ENCODE results near the gene IFNL1.
"Not testable (repeated sequence)": the region's sequence is repeated elsewhere in the genome, so short reads cannot be mapped to it uniquely, and the experiment has no call there.

IFNL1 gene

DNA sequence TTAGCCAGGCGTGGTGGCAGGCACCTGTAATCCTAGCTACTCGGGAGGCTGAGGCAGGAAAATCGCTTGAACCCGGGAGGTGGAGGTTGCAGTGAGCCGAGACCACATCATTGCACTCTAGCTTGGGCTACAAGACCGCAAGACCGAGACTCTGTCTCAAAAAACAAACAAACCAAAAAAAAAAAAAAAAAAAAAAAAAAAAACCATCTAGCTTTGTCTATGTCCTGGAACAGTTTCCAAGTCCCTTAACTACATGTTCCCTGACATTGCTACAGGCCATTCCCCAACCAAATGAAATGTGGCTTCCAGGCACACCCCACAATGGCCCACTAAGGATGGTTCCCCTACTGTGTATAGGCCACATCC, 13.1 kb downstream of the IFNL1 start:
- not testable (repeated sequence) for FAIRE-seq

DNA sequence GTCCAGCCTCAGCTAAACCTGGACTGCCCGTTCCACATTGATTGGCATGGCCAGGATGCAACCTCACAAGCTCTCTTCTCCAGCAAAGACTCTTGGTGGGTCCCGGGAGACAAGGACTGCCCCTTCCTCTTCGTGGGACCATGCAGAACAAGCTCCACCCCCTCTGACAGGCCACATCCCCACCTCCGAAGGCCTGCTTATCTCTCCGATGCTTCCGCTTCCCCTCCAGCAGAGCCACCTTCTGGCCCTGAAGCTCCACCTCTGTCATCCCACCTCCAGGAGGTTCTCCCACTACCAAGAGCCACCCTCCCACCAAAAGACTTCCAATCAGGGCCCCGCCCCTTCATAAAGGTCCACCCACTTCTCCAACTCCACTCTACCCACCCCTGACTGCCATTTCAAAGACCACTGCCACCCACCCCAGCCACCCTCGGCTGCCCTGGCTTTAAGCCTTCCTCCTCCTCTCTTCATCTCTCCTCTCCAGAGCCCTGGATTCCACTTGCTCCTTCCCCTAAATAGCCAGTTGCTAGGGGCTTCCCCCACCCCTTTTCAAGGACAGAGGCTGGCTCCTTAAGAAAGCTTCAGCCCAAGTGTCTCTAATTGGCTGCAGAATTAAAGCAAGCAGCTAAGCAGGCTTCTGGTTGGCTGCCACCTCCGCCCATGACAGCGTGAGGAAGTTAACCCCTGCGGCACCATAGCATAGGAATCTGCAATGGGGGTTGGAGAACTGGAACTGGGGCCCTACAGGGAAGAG, 14.5 kb downstream of the IFNL1 start:
- FAIRE-seq, result no peak

- no peak for FAIRE-seq
Observed at GRCh38 chr19:39314016-39314728, 18.0 kb downstream of the IFNL1 start.

DNA sequence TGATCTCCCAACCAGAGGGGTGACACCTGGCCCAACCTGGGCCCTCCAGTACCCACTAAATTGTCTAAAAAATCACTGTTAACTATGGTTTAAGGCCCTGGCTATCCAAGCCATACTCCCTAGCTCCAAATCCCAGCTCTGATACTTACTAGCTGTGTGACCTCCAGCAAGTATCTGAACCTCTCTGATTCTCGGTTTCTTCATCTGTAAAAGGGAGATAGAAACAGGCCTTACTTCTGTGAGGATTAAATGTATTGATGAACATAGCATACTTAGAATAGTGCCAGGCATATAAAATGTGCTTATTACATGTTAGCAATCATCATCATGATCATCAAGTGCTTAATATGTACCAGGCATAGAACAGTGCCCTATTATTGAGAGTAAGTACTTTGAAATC, 19.7 kb downstream of the IFNL1 start:
- FAIRE-seq, result no peak

- no peak for FAIRE-seq
Observed at GRCh38 chr19:39316627-39317321, 20.6 kb downstream of the IFNL1 start.

DNA sequence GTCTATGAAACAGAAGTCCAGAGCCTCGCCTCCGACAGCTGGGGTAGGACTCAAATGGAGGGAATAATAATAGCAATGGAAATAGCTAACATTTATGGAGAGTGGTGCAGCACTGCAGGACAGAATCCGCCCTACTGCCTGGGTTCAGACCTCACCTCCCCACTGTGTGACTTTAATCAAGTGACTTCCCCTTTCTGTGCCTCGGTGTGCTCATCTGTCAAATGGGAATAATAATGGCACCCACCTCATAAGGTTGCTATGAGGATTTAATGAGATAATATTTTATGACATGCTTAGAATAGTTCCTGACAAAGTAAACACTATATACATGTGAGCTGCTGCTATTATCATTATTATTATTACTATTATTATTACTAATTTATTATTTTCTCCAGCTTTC, 21.3 kb downstream of the IFNL1 start:
- FAIRE-seq, result no peak

GRCh38 chr19:39318071-39318470, 21.9 kb downstream of the IFNL1 start:
- no peak for FAIRE-seq

DNA sequence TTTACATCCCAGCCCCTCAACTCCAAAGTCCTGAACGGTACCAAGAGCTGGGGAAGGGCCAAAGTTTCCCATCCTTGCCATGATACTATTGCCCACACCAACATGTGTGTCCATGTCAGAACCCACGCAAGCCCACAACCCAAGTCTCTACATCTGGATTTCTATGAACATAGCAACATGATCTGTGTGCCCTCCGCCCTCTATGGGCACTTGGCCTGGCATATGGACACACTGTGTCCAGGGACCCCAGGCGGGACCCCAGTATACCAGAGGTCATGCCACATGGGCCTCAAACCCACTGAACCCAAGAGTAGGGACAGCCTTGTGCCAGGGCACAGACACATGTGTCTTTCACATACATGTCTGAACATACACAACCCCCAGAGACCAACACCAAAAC, 22.5 kb downstream of the IFNL1 start:
- FAIRE-seq, result no peak

DNA sequence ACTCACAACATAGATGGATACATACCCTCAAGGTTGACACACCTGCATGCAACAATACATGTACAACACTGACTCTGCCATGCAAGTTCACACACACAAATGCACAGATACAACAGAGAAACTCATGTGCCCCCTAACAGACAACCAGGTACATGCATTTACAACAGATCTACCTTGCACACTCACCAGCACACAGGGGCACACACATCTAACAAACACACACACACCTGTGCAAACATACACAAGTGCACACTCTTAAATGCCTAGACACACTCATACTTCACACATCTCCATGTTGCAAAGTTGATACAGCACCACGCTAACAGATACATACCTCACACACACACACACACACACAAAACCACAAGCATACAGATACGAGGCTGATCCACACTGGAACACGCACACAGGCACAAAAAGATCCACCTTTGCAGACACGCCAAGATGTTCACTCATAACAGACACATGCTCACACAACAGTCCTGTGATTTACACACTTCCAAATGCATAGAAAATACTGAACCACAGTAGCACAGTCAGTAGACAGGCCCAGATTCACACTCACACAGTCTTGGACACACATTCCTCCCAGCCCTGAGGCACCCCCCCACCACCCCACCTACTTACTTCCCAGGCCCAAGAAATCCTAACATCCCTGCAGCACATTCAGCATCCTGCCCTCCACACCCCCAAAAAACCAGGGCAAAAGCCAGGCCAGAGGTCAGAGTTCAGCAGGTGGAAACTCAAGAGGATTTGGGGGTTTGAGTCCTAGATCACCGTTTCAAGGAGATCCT, 23.1 kb downstream of the IFNL1 start:
- no peak for FAIRE-seq

DNA sequence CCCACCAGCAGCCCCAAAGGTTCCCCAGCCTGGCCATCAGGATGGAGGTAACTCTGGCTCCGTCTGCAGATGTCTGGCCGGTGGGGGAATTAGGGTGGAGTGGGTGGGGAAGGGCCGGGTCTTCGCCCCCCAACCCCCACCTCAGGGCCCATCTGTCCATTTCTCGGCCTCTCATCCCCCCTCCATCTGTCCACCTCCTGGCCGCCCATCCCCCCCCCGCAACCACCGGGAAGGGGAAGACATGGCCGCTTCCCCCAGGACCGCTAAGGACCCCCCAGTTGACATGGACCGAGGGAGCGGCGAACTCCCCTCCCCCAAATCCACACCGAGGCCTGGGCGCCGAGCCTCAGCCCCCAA, 23.7 kb downstream of the IFNL1 start:
- no peak for FAIRE-seq

GRCh38 chr19:39321117-39321831, 25.1 kb downstream of the IFNL1 start:
- no peak for FAIRE-seq

GRCh38 chr19:39321832-39322176, 25.6 kb downstream of the IFNL1 start:
- FAIRE-seq, result no peak

- no peak for FAIRE-seq
Observed at GRCh38 chr19:39324242-39324842, 28.1 kb downstream of the IFNL1 start.

- FAIRE-seq, result no peak
Observed at GRCh38 chr19:39325778-39326665, 29.8 kb downstream of the IFNL1 start.

GRCh38 chr19:39327363-39328045, 31.3 kb downstream of the IFNL1 start:
- no peak for FAIRE-seq

GRCh38 chr19:39328046-39328705, 32.0 kb downstream of the IFNL1 start:
- no peak for FAIRE-seq

- FAIRE-seq, result no peak
Observed at GRCh38 chr19:39329948-39330347, 33.7 kb downstream of the IFNL1 start.

DNA sequence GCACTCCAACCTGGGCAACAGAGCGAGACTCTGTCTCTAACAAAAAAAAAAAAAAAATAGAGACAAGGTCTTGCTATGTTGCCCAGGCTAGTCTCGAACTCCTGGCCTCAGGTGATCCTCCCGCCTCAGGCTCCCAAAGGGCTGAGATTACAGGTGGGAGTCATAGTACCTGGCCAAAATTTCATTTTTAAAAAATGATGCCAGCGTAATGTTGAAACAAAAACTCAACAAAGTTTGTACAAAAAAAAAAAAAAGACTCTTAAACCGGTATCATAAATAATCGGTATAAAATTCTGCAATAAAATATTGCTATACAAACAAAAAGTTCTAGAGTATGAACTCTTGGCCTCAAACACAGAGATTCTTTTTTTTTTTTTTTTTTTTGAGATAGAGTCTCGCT, 36.1 kb downstream of the IFNL1 start:
- no peak for FAIRE-seq

DNA sequence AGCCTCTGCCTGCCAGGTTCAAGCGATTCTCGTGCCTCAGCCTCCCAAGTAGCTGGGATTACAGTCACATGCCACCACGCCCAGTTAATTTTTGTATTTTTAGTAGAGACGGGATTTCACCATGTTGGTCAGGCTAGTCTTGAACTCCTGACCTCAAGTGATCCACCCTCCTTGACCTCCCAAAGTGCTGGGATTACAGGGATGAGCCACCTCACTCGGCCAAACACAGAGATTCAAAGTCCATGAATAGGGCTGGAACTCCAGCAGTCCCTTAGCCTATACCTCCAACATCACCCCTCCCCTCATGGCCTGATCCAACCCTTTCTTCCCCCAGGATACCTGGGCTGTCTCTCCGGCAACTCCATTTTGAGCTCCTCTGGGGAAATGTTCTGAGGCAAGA, 36.5 kb downstream of the IFNL1 start:
- FAIRE-seq, result not testable (repeated sequence)

GRCh38 chr19:39333507-39333906, 37.3 kb downstream of the IFNL1 start:
- no peak for FAIRE-seq
